GM19035 (cell line): ENCODE results near the gene PTPRN2.
"Not testable (repeated sequence)": the region's sequence is repeated elsewhere in the genome, so short reads cannot be mapped to it uniquely, and the experiment has no call there.

ENCODE experiments used
- ATAC-seq: cut with Tn5 transposase; IDR thresholded peaks from one replicate; pipeline ENCODE4 v1.9.1; 2021; ENCODE audit not compliant: unreplicated experiment

PTPRN2 gene

DNA sequence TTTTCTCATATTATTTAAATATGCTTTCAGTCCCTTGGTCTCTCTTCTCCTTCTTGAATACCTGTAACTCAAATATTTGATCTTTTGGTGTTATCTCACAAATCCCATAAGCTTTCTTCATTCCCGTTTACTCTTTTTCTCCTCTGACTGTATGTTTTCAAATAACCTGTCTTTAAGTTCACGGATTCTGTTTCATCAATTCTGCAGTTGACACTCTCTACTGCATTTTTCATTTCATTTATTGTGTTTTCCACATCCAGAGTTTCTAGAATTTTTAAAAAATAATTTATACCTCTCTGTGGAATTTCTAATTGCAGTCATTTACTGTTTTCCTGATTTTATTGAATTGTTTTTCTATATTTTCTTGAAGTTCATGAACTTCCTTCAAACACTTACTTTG, 298.4 kb downstream of the PTPRN2 start:
- no peak for ATAC-seq

DNA sequence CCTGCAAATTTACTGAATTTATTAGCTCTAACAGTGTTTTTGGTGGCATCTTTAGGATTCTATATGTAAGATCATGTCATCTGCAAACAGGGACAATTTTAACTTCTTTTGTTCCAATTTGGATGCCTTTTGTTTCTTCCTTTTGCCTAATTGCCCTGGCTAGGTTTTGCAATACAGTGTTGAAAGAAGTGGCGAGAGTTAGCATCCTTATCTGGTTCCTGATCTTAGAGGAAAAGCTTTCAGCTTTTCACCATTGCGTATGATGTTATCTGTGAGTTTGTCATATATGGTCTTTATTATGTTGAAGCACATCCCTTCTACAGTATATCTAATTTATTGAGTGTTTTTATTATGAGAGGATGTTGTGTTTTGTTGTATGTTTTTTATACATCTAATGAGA, 301.4 kb downstream of the PTPRN2 start:
- no peak for ATAC-seq

DNA sequence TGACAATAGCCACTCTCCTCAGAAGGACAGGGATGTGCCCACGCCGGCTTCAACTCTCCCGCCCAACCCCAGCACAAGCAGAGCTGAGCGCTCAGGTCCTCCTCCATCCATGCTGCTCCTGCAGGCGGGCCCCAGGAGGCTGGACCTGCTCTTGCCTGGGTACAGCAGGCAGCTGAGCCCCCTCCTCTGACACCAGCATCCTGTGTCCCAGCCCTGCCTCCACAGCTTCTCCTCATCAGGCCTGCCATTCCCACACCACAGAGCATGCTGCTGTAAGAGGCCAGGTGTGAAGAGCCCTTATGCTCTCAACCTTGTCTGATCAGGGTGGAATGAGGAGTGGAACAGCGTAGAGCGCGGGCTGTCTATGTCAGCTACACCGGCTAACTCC, 302.2 kb downstream of the PTPRN2 start:
- ATAC-seq = no peak

DNA sequence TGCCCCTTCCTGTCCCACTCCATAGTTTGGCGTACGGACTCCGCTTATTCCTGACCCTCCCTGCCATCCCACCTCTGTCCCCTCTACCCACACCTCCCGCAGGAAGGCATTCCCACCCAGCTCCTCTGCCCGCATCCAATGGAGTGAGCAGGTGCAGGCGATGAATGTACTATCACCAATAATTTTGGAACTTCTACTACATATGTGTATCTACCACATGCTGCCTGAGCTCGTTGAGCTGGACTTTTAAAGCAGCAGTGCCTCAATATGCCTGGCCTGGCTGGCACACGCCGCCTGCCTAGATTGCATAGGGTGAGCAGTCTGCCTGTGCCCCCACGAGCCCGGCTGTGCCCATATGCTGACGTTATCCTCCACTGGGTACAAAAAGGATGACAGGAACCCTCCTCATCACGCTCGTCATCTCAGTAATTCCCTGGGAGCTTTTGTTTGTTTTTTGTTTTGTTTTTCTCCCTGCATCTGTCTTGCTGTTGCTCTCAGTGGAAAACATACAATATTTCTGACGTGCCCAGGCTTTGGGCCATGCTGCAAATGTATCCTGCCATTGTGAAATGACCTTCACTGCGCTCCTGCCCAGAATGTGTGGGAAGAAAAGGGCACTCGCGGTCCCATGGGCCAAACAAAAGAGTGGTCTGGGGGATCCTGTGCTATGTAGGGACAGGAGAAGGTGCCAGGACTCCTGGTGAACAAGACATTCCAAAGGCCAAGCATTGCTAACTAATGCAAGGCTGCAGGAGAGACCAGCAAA, 302.8 kb downstream of the PTPRN2 start:
- ATAC-seq = no peak

DNA sequence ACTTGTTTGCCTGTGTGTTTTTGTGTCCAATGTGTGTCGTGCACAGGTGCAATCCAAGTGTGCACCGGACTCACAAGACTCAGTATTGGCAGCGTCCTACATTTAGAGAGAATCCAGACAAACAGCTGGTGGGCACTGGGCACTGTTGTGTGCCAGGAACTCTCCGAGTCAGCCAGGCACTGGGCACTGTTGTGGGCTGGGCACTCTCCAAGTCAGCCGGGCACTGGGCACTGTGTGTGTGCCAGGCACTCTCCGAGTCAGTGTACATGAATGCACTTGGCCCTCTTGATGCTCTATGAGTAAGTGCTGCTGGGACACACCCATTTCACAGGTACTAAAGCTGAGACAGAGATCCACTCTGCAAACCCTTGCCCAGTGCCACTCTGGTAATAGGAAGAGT, 303.5 kb downstream of the PTPRN2 start:
- ATAC-seq = no peak

DNA sequence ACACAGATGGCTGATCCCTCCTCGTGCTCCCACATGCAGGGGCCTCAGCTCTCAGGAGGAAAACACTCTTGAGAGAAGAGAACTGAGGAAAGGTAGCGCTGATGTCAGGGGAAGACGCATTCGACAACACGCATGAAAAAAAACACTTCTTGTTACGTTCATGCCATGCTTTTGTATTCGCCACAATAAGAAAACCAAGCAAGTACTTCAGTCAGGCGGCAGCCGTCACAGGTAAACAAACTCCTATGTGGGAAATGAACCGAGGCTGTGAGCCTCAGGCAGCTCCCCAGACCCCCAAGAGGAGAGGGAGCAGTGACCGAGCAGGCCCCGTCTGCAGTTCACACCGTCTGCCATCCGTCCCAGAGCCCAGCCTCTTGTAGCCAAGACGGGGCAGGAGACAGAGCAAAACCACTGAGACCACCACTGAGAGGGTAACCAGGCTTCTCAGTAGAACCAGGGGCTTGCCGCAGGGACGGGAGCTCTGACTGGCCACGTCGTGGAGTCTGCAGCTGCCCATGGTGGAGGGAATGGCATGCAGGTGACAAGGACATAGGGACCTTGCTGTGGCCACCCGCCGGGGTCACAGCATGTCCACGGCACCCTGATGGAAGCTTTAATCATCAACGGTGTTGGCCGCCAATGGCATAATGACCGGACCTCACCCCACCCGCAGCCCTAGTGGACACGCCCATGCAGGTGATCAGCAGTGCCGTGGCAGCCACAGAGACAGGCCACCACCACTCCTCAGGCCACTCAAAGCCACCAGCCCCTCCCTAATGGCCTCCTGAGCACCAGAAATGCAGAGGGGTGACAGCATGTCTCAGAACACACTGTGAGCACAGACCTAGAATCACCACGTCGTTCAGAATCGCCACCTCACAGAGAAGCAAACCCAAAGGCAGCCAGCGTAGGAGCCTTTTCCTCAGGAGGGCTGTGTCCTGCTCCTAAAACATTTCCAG, 304.3 kb downstream of the PTPRN2 start:
- no peak for ATAC-seq

DNA sequence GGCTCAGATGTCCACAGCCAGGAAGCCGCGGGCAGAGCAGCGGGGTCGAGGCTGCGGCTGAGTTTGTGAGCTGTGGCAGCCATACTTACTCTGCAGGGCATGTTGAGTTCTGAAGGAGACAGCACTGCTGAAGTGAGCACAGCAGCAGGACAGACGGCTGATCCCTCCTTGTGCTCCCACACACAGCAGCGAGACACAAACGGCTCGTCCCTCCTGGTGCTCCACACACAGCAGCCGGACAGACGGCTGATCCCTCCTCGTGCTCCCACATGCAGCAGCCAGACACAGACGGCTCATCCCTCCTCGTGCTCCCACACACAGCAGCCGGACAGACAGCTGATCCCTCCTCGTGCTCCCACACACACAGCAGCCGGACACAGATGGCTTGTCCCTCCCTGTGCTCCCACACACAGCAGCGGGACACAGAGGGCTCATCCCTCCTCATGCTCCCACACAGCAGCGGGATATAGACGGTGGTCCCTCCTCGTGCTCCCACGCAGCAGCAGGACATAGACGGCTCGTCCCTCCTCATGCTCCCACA, 305.1 kb downstream of the PTPRN2 start:
- ATAC-seq = no peak

DNA sequence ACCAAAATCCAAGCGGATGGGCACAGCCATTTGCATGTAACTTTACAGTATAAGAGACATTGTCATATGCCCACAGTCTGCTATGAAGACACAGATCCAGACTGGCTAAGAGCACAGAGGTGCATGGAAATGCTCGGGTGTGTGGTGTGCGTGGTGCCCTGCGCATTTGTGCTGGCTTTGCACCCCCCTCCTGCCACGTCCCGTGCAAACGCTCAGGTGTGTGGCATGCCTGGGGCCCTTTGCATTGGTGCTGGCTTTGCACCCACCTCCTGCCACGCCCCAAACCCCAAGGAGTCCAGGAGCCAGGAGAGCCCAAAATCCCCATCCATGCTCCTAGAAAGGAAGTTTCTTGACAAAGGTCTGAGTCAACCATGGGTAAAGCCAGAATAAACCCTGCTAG, 306.2 kb downstream of the PTPRN2 start:
- no peak for ATAC-seq

DNA sequence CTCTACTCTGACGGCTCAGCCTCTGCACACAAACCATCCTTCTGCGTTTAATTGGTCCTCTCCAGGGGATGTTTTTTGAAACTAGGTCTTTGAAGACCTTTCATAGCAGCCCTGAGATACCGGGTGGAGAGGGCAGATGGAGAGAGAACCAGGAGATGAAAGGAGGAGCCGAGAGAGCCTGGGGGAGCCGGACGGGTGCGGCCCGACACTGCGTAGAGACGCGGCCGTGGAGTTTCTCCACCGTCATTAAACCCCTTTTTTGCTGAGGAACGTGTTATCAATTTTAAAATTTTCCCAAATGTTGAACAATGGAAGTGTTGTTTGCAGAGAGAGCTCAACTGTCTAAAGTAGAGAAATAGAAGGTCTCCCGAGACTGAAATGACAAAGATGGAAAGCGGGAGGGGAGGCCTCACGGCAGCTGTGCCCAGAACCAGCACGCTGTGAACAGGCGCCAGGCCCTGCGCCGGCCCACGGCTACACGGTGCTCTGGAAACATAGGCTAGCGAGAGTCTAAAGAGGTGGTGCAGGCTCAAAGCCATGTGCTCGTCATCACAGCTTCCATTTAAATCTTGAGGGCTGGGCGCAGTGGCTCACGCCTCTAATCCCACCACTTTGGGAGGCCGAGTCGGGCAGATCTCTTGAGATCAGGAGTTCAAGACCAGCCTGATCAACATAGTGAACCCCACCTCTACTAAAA, 307.0 kb downstream of the PTPRN2 start:
- ATAC-seq = no peak

DNA sequence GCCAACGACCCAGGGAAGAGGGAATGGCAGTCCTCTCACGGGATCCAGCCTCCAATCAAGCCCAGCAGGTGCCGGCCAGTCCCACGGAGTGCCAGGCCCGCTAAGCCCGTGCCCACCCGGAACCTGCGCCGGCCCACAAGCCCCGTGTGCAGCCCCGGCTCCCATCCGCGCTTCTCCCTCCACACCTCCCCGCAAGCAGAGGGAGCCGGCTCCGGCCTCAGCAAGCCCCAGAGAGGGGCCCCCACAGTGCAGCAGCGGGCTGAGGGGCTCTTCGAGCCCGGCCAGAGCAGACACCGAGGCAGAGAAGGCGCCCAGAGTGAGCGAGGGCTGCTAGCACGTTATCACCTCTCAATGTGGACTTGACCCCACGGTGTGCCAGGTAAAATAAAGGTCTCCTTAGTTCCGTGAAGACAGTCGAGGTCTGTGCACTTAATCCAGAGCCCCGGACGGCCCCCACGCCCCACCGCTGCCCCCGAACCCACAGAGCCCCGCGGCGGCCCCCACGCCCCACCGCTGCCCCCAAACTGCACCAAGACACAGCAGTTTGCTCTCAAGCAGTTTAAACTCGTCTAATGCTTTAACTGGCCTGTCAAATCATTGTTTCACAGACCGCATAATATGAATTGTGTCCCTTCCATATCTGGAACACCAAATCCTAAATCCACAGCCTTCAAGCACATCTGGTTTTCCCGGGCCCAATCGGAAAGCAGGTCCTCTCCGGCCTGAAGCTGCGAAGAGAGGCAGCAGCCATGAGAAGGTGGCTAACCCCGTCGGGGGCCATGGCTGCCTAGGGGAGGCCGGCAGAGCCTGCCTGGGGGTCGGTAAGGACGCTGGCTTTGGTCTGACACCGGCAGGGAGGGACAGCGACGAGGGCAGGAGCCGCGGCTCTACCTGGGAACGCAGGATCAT, 307.8 kb downstream of the PTPRN2 start:
- ATAC-seq = no peak

DNA sequence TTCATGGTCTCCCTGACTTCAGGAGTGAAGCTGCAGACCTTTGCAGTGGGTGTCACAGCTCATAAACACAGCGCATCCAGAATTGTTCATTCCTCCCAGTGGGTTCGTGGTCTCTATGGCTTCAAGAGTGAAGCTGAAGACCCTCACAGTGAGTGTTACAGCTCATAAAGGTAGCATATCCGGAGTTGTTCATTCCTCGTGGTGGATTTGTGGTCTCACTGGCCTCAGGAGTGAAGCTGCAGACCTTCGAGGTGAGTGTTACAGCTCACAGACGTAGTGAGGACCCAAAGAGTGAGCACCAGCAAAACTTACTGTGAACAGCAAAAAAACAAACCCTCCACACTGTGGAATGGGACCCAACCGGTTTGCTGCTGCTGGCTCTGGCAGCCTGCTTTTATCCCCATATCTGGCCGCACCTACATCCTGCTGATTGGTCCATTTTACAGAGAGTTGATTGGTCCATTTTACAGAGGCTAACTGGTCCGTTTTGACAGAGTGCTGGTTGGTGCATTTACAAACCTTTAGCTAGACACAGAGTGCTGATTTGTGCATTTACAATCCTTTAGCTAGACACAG, 308.8 kb downstream of the PTPRN2 start:
- no peak for ATAC-seq

DNA sequence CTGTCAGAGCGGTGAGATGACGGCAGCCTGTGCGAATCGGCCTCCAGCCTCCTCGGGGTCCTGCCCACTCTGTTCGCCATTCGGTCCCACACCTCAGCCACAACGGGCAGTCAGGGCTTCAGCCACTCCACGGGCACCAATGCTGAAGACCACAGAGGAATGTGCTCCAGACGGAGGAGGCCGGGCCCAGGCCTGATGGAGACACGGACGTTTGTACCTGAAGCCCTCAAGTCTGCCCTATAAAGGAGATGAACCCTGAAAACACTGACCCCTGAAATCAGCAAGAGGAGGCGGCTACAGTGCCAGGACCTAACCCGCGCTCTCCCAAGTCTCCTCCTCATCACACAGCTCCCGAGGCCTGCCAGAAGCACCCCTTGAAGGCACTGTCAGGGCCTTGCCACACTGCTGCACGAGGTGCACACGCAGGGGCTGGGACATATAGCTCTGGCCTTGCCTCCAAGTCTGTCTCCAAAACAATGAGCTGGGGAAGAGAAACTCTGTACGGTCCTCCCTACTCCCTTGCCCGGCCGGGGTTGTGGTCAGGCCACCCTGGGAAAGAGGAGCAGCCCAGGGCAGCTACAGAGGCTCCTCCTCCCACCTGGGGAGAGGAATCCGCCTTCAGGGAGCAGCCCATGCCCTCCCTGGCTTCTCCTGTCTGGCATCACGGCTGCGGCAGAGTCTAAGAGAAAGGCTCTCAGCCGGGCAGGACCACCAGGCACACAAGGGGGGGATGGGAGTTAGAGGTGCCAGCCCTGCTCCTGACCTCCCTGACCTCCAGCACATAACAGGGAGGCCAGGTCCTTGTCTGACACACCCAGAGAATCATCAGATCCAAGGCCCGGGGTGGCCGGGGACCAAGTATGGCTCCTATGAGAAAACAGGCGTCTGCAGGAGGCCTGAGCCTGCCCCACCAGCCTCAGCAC, 310.1 kb downstream of the PTPRN2 start:
- no peak for ATAC-seq

DNA sequence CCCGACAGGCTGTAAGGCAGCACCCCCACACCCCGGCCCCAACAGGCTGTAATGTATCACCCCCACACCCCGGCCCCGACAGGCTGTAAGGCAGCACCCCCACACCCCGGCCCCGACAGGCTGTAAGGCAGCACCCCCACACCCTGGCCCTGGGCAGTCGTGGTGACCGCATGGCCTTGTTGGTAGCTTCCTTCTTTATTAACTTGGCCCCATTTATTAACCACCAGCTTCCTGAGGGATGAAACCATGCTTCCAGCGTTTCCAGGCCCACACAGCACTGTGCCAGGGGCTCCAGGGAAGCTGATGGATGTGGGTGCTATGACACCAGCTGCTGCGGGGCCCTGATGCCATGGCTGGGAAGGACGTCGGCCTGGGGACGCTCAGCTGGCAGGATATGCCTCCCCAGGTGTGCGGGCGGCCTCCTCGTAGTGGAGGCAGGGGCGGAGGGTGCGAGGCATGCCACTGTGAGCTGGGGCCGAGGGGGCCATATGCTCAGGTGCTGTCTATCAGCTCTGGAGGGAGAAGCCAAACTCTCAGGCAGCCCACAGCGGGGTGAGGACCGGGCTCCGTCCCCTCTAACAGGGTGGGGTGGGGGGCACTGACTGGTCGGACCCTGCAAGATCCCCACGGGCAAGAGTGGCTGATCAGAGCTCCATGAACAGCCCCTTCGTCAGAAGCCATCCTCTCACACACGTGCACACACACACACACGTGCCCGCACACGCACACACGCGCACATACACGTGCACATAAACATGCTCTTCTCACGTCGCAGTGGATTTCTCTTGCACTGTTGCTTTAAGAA, 311.0 kb downstream of the PTPRN2 start:
- ATAC-seq = no peak

DNA sequence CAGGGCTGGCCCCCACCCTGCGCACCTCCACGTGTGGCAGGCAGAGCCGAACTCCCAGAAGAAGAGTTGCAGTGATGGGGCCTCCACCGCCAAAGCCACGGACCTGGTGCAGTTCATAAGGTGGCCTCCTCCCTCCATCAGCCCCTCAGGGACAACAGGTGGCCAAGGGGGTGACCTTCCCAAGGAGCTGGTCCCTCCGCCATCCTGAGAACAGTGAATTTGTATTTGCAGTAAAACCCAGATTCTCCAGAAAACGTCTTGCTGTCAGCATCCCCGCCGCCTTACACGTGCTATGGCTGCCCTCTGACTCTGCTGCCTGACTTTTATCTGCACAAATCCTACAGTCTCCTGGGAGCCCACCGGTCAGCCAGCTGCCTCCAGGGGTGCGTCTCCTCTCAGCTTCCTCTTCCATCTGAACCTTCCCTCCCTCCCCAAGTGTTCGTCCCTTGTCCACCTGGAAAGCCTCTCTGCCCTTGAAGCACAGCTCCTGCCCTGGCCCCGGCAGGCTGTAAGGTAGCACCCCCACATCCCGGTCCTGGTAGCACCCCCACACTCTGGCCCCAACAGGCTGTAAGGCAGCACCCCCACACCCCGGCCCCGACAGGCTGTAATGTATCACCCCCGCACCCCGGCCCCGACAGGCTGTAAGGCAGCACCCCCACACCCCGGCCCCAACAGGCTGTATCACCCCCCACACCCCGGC, 311.8 kb downstream of the PTPRN2 start:
- ATAC-seq = no peak

DNA sequence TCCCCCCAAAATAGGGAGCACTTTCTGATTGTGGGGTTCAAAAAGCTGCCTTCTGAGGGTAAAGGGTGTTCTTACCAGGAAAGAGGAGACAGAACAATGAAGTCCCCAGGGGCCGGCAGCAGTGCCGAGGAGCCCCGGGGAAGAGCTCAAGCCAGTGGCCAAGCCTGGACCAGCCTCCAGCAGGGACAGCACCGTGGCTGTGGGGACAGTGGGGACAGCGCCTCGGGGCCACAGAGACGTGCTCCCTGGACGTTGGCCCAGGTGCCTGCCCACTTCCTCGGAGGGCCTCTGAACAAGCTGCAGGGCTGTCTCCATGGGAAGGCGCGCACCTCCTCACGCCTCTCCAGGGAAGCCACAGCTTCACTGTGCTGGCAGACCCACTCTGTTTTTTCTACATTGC, 312.6 kb downstream of the PTPRN2 start:
- ATAC-seq = no peak

DNA sequence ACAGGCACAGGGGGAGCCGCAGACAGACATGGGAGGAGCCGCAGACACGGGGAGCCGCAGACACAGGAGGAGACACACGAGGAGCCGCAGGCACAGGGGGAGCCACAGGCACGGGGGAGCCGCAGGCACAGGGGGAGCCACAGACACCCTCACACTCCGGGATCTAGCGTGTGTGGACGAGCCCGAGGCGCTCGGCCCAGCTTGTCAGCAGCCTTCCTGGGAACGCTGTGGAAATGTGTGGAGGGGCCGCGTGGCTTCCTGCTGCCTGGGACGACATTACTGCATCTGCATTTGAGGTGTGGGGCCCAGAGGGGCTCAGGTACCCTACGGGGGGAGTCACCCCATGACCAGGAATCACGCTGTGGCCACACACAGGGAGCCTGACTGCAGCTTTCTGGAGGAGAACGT, 313.2 kb downstream of the PTPRN2 start:
- ATAC-seq = no peak

DNA sequence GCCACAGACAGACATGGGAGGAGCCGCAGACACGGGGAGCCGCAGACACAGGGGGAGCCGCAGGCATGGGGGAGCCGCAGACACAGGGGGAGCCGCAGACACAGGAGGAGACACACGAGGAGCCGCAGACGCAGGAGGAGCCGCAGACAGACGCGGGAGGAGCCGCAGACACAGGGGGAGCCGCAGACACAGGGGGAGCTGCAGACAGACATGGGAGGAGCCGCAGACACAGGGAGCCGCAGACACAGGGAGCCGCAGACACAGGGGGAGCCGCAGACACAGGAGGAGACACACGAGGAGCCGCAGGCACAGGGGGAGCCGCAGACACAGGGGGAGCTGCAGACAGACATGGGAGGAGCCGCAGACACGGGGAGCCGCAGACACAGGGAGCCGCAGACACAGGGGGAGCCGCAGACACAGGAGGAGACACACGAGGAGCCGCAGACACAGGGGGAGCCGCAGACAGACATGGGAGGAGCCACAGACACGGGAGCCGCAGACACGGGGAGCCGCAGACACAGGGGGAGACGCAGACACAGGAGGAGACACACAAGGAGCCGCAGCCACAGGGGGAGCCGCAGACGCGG, 313.8 kb downstream of the PTPRN2 start:
- ATAC-seq = not testable (repeated sequence)
